ENCODE data around the gene ARHGAP29. TPM values are rescaled to one million over a fixed set of nuclear protein-coding genes. Genes with fewer than 3 reads are reported as not detected.

ARHGAP29 gene
- total and polyA plus RNA-seq, 3 donors from 2014 or later = 24.9 to 41.7 (median 34.7) TPM

DNA sequence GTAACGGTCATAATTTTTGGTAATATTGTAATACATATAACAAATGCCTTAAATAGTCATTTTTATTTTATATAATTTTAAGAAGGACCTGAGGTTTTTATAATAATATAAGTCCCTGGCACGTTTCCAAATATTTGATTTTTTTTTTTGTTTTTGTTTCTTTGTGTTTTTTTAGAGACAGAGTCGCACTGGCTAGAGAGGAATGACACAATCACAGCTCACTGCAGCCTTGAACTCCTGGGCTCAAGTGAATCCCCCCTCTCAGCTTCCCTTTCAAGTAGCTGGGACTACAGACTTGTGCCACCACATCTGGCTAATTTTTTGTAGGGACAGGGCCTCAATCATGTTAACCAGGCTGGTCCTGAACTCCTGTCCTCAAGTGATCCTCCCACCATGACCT is 29.7 kb downstream of the ARHGAP29 start:
- Histone ChIP-seq H3K9me3 (no peaks in the 10 kb centered on the region), H3K27me3 (no peaks in the 10 kb centered on the region), H3K27ac (no peak overlapping the region), H3K36me3 (ENCODE audit: low read depth, missing control alignments) (no peaks in the 10 kb centered on the region), H3K4me1 (no peaks in the 10 kb centered on the region), H3K4me3 (no peak overlapping the region)
- intact Hi-C loops (cut with DNase I; ENCODE audit: low total_unique reads) = no loop called here
- TF ChIP-seq, protein P1, sequence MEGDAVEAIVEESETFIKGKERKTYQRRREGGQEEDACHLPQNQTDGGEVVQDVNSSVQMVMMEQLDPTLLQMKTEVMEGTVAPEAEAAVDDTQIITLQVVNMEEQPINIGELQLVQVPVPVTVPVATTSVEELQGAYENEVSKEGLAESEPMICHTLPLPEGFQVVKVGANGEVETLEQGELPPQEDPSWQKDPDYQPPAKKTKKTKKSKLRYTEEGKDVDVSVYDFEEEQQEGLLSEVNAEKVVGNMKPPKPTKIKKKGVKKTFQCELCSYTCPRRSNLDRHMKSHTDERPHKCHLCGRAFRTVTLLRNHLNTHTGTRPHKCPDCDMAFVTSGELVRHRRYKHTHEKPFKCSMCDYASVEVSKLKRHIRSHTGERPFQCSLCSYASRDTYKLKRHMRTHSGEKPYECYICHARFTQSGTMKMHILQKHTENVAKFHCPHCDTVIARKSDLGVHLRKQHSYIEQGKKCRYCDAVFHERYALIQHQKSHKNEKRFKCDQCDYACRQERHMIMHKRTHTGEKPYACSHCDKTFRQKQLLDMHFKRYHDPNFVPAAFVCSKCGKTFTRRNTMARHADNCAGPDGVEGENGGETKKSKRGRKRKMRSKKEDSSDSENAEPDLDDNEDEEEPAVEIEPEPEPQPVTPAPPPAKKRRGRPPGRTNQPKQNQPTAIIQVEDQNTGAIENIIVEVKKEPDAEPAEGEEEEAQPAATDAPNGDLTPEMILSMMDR (IDR thresholded peaks at IDR 0.05) = no peak
- TF ChIP-seq POLR2A (IDR thresholded peaks at IDR 0.05) = no peak
- DNase-seq = no peak
- 69 to 70% methylated on average over 3 of the region's 3 CpGs for WGBS, 2 donors

DNA sequence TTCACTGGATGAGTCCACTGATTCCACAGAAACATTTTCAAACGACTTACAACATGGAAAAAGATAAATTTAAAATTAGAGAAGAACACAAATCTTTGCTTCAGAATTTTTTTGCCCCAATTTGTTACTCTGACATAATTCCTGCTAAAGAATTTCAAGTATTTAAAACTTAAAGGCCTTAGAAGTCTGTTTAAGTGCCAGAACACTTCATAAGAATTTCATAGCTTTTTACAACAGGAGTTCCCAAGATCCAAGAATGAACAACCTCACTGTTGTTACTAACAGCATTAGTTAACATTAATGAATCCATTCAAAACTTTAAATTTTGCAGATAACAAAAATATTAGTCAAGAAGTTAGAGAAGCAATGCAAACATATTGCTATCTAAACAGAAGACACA is 31.7 kb downstream of the ARHGAP29 start:
- intact Hi-C loops (cut with DNase I; ENCODE audit: low total_unique reads) = no loop called here
- H3K9me3 ChIP-seq = no peaks in the 10 kb centered on the region
- H3K27me3 ChIP-seq = no peaks in the 10 kb centered on the region
- no peak overlapping the region for H3K27ac ChIP-seq
- no peak for DNase-seq
- no peaks in the 10 kb centered on the region for H3K36me3 ChIP-seq (ENCODE audit: low read depth, missing control alignments)
- no peak overlapping the region for H3K4me3 ChIP-seq
- H3K4me1 ChIP-seq = no peaks in the 10 kb centered on the region
- 48% methylated on average over 1 of the region's 1 CpG for WGBS, 2 donors
- TF ChIP-seq, protein P1 (IDR thresholded peaks at IDR 0.05) = no peak
- no peak for TF ChIP-seq POLR2A (IDR thresholded peaks at IDR 0.05)

DNA sequence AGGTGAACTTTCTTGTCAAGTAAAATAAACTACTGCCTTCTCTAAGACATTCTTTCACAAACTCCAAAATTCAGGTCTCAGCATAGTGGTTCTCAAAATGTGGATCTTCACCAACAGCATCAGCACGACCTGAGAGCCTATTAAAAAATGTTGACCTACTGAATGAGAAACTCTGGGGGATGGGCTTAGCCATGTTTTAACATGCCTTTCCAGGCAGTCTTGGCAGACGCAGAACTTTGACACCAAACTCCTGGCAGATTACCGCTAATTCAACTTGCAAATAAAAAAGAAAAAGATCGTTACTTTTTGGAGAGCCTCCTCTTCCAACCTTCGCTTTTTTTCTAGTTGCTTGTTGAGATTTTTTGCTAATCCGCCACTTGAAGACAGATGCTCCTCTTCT is 35.1 kb downstream of the ARHGAP29 start:
- no peaks in the 10 kb centered on the region for H3K36me3 ChIP-seq (ENCODE audit: low read depth, missing control alignments)
- no peak overlapping the region for H3K27ac ChIP-seq
- intact Hi-C loops (cut with DNase I; ENCODE audit: low total_unique reads) = no loop called here
- TF ChIP-seq, protein P1 (IDR thresholded peaks at IDR 0.05) = no peak
- TF ChIP-seq POLR2A (IDR thresholded peaks at IDR 0.05) = no peak
- H3K4me3 ChIP-seq = no peak overlapping the region
- no peaks in the 10 kb centered on the region for H3K9me3 ChIP-seq
- DNase-seq = no peak
- WGBS, 2 donors = 90 to 93% methylated on average over 6 of the region's 6 CpGs
- no peaks in the 10 kb centered on the region for H3K27me3 ChIP-seq
- H3K4me1 ChIP-seq = no peaks in the 10 kb centered on the region

DNA sequence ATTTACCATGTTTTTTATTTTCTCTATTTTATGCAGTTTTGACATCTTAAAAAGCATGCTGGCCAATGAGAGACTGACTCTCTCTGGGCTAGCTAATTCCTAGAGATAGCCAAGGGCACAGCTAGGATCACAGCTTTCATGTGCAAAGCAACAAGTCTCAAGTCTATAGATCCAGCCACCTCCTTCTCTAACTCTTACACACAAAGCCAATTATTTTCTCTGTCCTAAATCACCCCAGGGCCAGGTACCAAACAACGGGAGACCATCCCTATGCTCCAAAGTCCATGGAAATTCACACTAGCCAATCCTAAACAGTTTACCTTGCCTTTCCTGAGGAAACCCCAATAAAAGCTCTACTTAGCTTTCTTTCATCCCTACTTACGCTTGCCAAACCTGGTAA is 38.0 kb downstream of the ARHGAP29 start:
- no peak for TF ChIP-seq POLR2A (IDR thresholded peaks at IDR 0.05)
- TF ChIP-seq, protein P1 (IDR thresholded peaks at IDR 0.05) = no peak
- WGBS, 2 donors = 93 to 95% methylated on average over 2 of the region's 2 CpGs
- no peak overlapping the region for H3K4me3 ChIP-seq
- no peak overlapping the region for H3K27ac ChIP-seq
- no peaks in the 10 kb centered on the region for H3K36me3 ChIP-seq (ENCODE audit: low read depth, missing control alignments)
- H3K9me3 ChIP-seq = no peaks in the 10 kb centered on the region
- H3K27me3 ChIP-seq = no peaks in the 10 kb centered on the region
- intact Hi-C loops (cut with DNase I; ENCODE audit: low total_unique reads) = no loop called here
- no peak for DNase-seq
- no peaks in the 10 kb centered on the region for H3K4me1 ChIP-seq

DNA sequence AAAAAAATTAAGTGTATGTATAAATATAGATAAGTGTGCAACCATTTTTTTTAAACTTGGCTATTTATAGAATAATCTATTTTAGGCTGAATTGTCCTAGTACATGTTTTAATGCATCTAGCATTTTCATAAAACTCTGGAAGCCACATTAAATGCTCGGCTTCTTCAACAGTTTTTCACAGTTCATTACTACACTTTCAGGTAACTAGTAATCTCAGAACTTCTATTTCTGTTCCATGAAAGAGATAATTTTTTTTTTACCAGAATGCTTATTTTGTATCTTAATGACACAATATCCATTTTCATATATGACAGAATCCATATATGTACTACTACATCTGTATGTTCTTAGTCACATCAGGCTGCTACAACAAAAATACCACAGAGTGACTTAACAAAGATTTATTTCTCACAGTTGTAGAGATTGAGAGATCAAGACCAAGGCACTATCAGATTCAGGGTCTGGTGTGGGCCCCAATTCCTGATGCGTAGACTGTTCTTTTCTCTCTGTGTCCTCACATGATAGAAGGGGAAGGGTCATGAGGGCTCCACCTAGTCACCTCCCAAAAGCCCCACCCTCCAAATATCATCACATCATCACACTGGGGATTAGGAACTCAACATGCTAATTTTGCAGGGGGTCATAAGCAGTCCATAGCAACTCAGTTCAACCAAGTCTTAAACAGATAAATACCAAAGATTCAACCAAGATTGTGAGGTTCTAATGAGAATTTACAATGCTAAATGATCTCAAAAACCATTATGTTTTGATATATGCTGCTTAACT is 43.1 kb downstream of the ARHGAP29 start:
- DNase-seq = no peak
- no peak for TF ChIP-seq POLR2A (IDR thresholded peaks at IDR 0.05)
- TF ChIP-seq, protein P1 (IDR thresholded peaks at IDR 0.05) = no peak
- intact Hi-C loops (cut with DNase I; ENCODE audit: low total_unique reads) = no loop called here

More for the DNA sequence above, 43.1 kb downstream of the ARHGAP29 start:
- Histone ChIP-seq H3K27me3 (no peaks in the 10 kb centered on the region), H3K9me3 (no peaks in the 10 kb centered on the region), H3K27ac (no peak overlapping the region), H3K4me1 (no peaks in the 10 kb centered on the region), H3K4me3 (no peak overlapping the region), H3K36me3 (ENCODE audit: low read depth, missing control alignments) (no peaks in the 10 kb centered on the region)
- WGBS, 2 donors = 96 to 98% methylated on average over 2 of the region's 2 CpGs
